KOPT-K1 (cell line): ENCODE results near the gene PDPN.

Source experiments
- H3K27ac ChIP-seq: fragments of 200-600 bp; sonication (generic); 2 replicates; pipeline ENCODE4 v1.5.1; 2016; ENCODE audit warnings: antibody characterized with exemption, mild to moderate bottlenecking, low read depth, low read length; ENCODE audit not compliant: poor library complexity, severe bottlenecking
- H3K36me3 ChIP-seq: fragments of 200-600 bp; sonication (generic); 2 replicates; pipeline ENCODE4 v1.5.1; 2017; ENCODE audit warnings: antibody characterized with exemption, mild to moderate bottlenecking, low read length, moderate library complexity; ENCODE audit not compliant: insufficient read depth
- H3K9me3 ChIP-seq: fragments of 200-600 bp; sonication (generic); 2 replicates; pipeline ENCODE4 v1.5.1; 2017; ENCODE audit warnings: antibody characterized with exemption, low read length, mild to moderate bottlenecking; ENCODE audit not compliant: insufficient read depth, poor library complexity, severe bottlenecking

PDPN gene

DNA sequence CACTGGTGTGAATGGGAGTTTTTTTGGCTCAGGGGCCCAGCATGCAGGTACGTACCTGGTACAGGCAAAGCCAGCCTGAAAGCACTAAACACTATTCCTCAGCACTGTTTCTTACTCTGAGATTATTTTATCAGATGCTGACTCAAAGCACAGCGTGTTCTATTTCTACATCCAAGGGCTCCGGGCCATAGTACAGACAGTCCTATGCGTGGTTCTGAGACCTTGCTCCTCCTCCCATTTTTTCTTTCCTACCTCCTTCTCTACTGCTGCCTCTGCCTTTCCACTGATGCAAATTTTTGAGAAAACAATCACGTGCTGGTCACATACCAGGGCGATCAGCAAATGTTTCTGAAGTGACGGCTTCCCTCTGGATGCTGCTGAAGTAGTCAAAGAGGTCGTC is 36.3 kb downstream of the PDPN start:
- Histone ChIP-seq H3K27ac (no peak overlapping the region), H3K9me3 (peaks cover 5% of the 10 kb centered on the region), H3K36me3 (no peaks in the 10 kb centered on the region)

DNA sequence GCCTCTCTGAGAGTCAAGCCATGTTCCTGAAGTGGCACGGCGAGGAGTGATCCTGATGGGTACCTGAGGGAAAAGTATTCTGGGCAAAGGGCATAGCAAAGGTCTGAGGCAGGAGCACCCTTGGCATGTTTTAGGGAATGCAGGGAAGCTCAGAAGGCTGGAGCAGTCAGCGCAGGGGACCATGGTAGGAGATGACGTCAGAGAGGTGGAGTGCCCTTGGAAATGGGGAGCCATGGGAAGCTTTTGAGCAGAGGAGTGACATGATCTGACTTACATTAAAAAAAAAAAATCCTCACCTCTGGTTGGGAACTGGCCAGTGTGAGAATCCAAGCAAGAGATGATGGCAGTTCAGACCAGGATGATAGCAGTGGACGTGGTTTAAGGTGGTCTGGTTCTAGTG is 37.2 kb downstream of the PDPN start:
- Histone ChIP-seq H3K27ac (no peak overlapping the region), H3K36me3 (no peaks in the 10 kb centered on the region), H3K9me3 (peaks cover under 1% of the 10 kb centered on the region)

DNA sequence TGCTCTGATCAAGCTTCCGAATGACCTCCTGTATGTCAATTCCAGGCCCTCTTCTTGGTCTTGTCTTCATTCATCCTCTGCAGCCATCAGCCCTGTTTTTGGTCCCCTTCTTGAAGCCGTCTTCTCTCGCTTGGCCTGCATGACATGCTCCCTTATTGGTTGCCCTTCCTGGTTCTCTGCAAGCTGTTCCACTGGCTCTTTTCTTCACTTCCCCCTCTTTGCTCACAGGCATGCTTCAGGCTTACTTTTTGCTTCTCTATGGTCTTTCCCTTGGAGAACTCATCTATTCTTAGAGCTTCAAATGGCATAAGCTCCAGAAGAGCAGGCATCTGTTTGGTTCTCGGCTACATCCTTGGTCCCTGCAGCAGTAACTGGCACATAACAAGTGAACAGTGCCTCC is 38.8 kb downstream of the PDPN start:
- Histone ChIP-seq H3K27ac (no peak overlapping the region), H3K36me3 (no peaks in the 10 kb centered on the region), H3K9me3 (no peaks in the 10 kb centered on the region)

DNA sequence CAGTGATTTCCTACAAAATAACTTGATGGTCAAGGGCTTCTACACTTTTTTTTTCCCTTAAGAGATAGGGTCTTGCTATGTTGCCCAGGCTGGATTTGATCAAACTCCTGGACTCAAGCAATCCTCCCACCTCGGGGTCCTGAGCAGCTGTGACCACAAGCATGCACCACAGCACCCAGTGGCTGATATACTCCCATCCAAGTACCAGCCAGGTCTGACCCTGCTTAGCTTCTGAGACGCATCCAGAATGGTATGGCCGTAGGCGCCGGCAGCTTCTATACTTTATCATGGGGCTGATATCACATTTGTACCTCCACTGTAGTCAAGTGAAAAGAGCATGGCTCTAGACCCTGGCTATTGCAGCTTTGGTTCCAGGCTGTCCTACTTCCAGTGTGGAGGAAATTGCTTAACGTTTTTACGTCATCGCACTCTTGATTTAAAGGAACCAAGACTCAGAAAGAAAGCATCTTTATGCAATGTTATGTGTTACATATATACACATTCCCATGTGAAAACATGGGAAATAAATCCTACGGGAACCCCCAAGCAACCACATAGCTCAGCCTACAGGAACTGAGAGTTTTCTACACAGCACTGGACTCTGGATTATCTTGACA is 39.5 kb downstream of the PDPN start:
- H3K36me3 ChIP-seq, result no peaks in the 10 kb centered on the region
- no peaks in the 10 kb centered on the region for H3K9me3 ChIP-seq
- no peak overlapping the region for H3K27ac ChIP-seq

DNA sequence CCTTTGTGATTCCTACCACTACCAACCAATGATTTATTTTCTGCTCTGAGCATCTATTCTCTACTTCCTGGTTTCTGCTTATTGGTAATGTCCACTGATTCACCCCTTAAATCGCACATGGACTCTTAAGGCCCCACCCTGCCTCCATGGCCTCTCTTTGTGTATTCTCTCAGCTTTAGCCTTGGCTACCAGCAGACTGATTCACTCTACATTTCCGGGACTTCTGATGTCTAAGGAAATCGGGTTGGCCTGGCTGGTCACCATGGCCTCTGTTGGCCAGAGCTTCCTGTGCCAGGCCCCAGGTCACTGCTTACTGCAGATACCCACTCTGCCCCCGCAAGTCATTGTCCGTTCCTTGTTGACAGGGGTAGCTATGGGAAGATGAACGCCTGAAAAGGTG is 40.9 kb downstream of the PDPN start:
- peaks cover 5% of the 10 kb centered on the region for H3K9me3 ChIP-seq

DNA sequence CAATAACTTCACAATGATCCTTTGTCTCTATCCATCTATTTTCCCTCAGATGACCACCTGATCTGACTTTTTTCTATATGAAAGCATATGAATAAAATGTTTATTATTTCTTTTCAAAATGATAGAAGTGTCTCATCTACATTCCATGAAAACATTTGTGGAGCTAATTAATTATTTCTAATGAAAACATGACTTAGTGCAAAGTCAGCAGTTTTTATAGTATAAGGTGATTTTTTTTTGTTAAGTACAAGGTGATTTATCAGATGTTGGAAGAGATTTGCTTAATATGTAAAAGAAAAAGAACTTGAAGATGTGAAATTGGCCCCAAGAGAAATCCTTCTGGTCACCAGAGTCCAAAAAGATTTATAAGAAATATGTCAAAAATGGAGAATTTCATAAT is 43.5 kb downstream of the PDPN start:
- no peaks in the 10 kb centered on the region for H3K36me3 ChIP-seq
- peaks cover 13% of the 10 kb centered on the region for H3K9me3 ChIP-seq
- H3K27ac ChIP-seq, result no peak overlapping the region

More for the DNA sequence above, 40.9 kb downstream of the PDPN start:
- H3K36me3 ChIP-seq, result no peaks in the 10 kb centered on the region
- no peak overlapping the region for H3K27ac ChIP-seq

DNA sequence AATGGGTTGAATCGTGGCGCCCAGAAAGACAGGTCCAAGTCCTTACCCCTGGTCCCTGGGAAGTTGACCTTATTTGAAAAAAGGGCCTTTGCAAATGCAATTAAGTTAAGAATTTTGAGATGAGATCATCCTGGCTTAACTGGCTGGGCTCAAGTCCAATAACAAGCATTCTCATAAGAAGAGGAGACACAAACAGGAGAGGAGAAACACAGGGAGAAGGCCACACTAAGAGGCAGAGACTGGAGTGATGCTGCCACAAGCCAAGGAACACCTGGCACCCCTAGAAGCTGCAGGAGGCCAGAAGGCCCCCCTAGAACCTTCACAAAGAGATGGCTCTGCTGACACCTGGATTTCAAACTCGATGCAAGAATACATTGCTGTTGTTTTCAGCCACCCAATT is 44.6 kb downstream of the PDPN start:
- H3K27ac ChIP-seq, result no peak overlapping the region

DNA sequence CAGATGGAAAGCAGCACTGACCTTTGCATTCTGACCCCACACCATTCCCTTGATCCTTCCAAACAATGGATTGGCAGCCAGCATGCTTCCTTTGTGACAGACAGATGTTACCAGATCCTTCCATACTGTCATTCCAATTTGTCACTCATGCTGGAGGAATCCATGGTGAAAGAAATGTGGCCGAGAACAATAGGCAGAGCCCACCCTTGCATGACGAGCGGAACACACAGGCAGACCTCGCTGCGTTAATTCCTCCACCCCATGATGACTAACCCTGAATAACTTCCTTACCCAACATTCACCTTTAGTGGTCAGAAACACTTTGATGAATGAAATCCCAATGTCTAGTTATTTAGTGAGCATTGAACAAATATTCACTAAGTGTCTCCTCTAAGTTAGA is 45.1 kb downstream of the PDPN start:
- Histone ChIP-seq H3K36me3 (no peaks in the 10 kb centered on the region), H3K27ac (no peak overlapping the region), H3K9me3 (peaks cover 22% of the 10 kb centered on the region)

More for the DNA sequence above, 44.6 kb downstream of the PDPN start:
- Histone ChIP-seq H3K9me3 (peaks cover 17% of the 10 kb centered on the region), H3K36me3 (no peaks in the 10 kb centered on the region)

DNA sequence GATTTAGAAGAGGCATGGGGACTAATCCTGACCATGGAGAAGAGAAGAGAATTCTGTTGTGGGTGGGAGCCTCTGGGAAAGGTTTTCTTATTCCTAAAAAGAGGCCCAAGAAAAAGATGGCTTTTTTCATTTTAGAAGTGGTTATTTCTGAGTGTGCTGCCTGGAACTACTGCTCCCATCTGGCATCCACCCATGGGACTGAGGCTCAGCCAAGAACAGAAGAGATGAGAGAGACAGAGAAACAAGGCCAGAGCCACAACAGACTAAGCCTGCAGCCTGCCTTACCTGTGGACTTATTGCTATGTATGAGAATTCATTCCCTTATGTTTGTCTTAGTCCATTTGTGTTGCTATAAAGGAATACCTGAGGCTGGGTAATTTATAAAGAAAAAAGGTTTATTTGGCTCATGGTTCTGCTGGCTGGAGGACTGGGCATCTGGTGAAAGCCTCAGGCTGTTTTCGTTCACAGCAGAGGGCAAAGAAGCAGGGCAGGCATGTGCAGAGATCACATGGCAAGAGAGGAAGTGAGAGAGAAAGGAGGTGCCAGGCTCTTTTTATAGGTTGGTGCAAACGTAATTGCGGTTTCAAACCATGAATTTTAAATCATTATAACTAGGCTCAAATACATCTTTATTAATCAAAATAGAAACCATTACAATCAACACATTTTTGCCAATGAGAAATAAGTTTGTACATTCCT is 58.8 kb downstream of the PDPN start:
- H3K9me3 ChIP-seq, result peaks cover 23% of the 10 kb centered on the region
- no peak overlapping the region for H3K27ac ChIP-seq
- no peaks in the 10 kb centered on the region for H3K36me3 ChIP-seq

DNA sequence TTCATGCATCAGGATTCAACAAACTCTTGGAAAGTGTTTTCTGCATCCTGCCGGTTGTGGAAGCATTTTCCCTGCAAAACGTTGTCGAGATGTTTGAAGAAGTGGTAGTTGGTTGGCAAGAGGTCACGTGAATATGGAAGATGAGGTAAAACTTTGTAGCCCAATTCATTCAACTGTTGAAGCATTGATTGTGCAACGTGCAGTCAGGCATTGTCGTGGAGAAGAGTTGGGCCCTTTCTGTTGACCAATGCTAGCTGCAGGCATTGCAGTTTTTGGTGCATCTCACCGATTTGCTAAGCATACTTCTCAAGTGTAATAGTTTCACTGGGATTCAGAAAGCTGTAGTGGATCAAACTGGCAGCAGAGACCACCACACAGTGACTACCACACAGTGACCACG is 59.4 kb downstream of the PDPN start:
- no peak overlapping the region for H3K27ac ChIP-seq
- H3K9me3 ChIP-seq, result peaks cover 20% of the 10 kb centered on the region
- no peaks in the 10 kb centered on the region for H3K36me3 ChIP-seq

DNA sequence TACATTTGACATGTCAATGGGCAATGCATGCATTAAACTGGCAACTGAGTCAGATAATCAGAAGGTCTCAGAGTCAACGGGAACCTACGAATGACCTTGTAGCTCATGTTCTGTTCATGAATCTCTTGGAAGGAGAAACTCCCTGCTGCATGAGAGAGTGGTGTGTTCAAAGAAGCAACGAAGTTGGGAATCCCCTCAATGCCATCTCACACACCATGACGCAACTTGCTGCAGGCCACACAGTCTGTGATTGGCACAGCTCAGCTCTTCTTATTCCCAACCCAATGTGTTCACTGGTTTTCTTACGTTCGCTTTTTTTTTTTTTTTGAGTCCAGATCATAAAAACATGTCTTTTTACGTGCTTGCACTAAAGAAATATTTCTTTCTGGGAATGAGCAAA is 62.9 kb downstream of the PDPN start:
- Histone ChIP-seq H3K9me3 (no peaks in the 10 kb centered on the region), H3K27ac (no peak overlapping the region), H3K36me3 (no peaks in the 10 kb centered on the region)

DNA sequence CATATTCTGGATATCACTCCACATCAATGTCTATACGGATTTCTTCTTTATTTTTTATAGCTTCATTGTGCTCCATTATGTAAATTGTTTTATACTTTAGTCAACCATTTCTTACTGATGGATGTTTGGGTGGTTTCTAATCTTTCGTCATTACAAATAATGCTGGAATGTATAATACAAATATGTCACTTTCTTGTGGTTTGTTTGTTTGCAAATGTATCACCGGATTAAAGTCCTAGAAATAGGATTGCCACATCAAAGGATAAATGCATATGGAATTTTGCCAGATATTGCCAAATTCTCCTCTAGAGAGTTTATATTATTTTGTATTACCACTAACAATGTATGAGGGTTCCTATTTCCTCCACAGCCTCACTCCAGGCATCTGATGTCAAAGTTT is 67.6 kb downstream of the PDPN start:
- no peaks in the 10 kb centered on the region for H3K36me3 ChIP-seq
- no peak overlapping the region for H3K27ac ChIP-seq
- no peaks in the 10 kb centered on the region for H3K9me3 ChIP-seq

DNA sequence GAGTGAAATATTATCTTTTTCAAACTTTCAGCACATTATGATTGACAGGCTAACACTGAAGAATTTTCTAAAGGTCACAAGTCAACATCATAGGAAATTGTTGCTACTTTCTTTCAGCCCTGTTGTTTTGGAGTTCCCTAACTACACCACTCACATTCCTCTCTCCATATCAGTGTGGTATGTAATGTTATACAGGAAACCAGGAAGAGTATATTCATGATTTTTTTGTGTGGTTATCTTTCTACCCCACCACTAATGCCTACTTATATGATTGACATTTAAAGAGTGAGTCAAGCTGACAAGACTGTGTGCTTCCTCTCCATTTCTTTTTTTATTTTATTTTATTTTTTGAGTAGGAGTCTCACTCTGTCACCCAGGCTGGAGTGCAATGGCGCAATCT is 68.6 kb downstream of the PDPN start:
- Histone ChIP-seq H3K27ac (no peak overlapping the region), H3K9me3 (no peaks in the 10 kb centered on the region), H3K36me3 (no peaks in the 10 kb centered on the region)

DNA sequence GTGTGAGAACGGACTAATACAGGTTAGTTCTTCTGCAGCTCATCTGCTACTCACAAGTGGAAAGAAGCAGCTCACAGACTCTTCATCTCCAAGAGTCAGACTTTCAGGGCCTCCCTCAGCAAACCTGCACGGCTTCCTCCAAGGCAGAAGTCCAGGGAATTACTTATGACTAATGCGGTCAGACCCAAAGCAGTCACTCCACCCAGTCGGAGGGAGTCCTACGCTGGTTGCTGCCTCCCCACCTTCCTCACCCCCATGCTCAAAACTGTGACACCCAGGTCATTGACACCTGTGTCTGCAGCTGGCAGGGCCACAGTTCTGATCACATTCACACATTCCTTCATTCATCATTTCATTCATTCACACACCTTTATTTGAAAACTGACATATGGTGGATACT is 77.9 kb downstream of the PDPN start:
- Histone ChIP-seq H3K9me3 (peaks cover 9% of the 10 kb centered on the region), H3K36me3 (no peaks in the 10 kb centered on the region), H3K27ac (no peak overlapping the region)

DNA sequence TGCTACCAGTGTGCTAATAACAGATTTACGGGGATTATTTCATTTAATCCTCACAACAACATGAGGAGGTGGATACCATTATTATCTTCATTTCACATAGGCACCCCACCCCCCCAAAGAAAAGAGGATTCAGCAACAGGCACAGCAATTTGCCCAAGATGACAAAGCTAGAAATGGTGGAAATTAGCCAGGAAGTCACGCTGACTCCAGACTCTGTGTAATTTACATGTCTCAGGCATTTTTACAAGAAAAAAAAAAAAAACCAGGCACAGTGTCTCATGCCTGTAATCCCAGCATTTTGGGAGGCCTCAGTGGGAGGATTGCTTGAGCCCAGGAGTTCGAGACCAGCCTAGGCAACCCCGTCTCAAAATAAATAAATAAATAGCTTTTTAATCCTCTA is 78.9 kb downstream of the PDPN start:
- Histone ChIP-seq H3K27ac (no peak overlapping the region), H3K9me3 (peaks cover 9% of the 10 kb centered on the region), H3K36me3 (no peaks in the 10 kb centered on the region)

DNA sequence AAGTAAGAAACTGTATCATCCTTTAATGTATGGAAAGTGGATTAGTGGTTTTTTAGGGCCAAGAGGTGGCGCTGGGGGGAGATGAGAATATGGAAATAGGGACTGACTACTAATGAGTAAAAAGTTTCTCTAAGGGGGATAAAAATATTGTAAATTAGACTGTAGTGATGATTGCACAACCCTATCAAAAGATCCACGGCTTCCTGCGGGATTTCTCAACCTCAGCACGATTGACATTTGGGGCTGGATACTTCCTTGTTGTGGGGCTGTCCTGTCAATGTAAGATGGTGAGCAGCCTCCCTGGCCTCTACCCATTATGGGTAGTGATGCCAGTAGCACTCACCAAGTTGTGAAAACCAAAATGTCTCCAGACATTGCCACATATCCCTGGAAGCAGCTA is 80.3 kb downstream of the PDPN start:
- Histone ChIP-seq H3K36me3 (no peaks in the 10 kb centered on the region), H3K27ac (no peak overlapping the region), H3K9me3 (peaks cover 9% of the 10 kb centered on the region)
